Measurements from ENCODE around the gene SEPTIN2.

GRCh38 chr2:241267249-241268067 is 48.3 kb upstream of the SEPTIN2 start:
- no peak for TF ChIP-seq FOXM1 (IDR thresholded peaks at IDR 0.05; ENCODE audit: borderline replicate concordance, low read depth)
- TF ChIP-seq, protein P1, sequence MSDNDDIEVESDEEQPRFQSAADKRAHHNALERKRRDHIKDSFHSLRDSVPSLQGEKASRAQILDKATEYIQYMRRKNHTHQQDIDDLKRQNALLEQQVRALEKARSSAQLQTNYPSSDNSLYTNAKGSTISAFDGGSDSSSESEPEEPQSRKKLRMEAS (IDR thresholded peaks at IDR 0.05): no peak
- TF ChIP-seq YY1 (IDR thresholded peaks at IDR 0.05; ENCODE audit: low read depth): no peak
- TF ChIP-seq EP300 (IDR thresholded peaks at IDR 0.05; ENCODE audit: borderline replicate concordance): no peak
- TF ChIP-seq TEAD4 (IDR thresholded peaks at IDR 0.05): no peak
- TF ChIP-seq TAF1 (IDR thresholded peaks at IDR 0.05; ENCODE audit: low read depth): no peak
- TF ChIP-seq EGR1 (IDR thresholded peaks at IDR 0.05): no peak
- no peak for TF ChIP-seq RAD21 (IDR thresholded peaks at IDR 0.05; ENCODE audit: low read depth)
- no peak for TF ChIP-seq ZBTB7A (IDR thresholded peaks at IDR 0.05; ENCODE audit: low read depth)
- TF ChIP-seq, protein P2, sequence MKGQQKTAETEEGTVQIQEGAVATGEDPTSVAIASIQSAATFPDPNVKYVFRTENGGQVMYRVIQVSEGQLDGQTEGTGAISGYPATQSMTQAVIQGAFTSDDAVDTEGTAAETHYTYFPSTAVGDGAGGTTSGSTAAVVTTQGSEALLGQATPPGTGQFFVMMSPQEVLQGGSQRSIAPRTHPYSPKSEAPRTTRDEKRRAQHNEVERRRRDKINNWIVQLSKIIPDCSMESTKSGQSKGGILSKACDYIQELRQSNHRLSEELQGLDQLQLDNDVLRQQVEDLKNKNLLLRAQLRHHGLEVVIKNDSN (IDR thresholded peaks at IDR 0.05): no peak
- no peak for TF ChIP-seq CREB1 (IDR thresholded peaks at IDR 0.05; ENCODE audit: low read depth)
- TF ChIP-seq CEBPB (IDR thresholded peaks at IDR 0.05): no peak
- no peak for TF ChIP-seq NFIC (IDR thresholded peaks at IDR 0.05)

Data from Ishikawa (cell line).